SIG-M5 (cell line): ENCODE measurements around the gene PGM3.
"Not testable (repeated sequence)": the region's sequence is repeated elsewhere in the genome, so short reads cannot be mapped to it uniquely, and the experiment has no call there.

Experiments
- DNase-seq: peaks from one replicate; lab custom pipeline; 2025; lab: John Stamatoyannopoulos, UW

PGM3 gene

GRCh38 chr6:83192871-83193746 lies at the start of gene PGM3, which contains the start of gene RWDD2A:
PGM3 (minus strand) TSS chr6:83193265; CDS start chr6:83191012, 2,253 bp downstream.
RWDD2A (plus strand) TSS chr6:83193357; CDS start chr6:83194452, 1,095 bp downstream.
- peak; percentile 37 for DNase-seq

- DNase-seq: no peak
These were observed 38.1 kb upstream of the PGM3 start for GRCh38 chr6:83231146-83231545.

- no peak for DNase-seq
These were observed 33.5 kb upstream of the PGM3 start for GRCh38 chr6:83226517-83226916.

GRCh38 chr6:83221889-83222479 lies 28.9 kb upstream of the PGM3 start:
- DNase-seq: no peak

- no peak for DNase-seq
These were observed 28.2 kb upstream of the PGM3 start for GRCh38 chr6:83221276-83221675.

- no peak for DNase-seq
These were observed 27.1 kb upstream of the PGM3 start for GRCh38 chr6:83220121-83220520.

GRCh38 chr6:83218646-83219045 lies 25.6 kb upstream of the PGM3 start:
- no peak for DNase-seq

GRCh38 chr6:83216806-83217205 lies 23.7 kb upstream of the PGM3 start:
- DNase-seq: no peak

- DNase-seq: no peak
These were observed 22.3 kb upstream of the PGM3 start for GRCh38 chr6:83215131-83216047.

GRCh38 chr6:83202031-83202430 lies 9.0 kb upstream of the PGM3 start:
- DNase-seq: no peak

- DNase-seq: no peak
These were observed 6.8 kb upstream of the PGM3 start for GRCh38 chr6:83199863-83200225.

GRCh38 chr6:83199173-83199862 lies 6.3 kb upstream of the PGM3 start:
- DNase-seq: no peak

GRCh38 chr6:83198486-83199172 lies 5.6 kb upstream of the PGM3 start:
- DNase-seq: no peak

GRCh38 chr6:83193747-83194566 lies 892 bp upstream of the PGM3 start:
- no peak for DNase-seq

- DNase-seq: no peak
These were observed 609 bp downstream of the PGM3 start for GRCh38 chr6:83192456-83192855.

- not testable (repeated sequence) for DNase-seq
These were observed 1.1 kb downstream of the PGM3 start for GRCh38 chr6:83191974-83192373.

GRCh38 chr6:83190626-83191025 lies 2.4 kb downstream of the PGM3 start:
- DNase-seq: no peak

GRCh38 chr6:83188501-83188900 lies 4.6 kb downstream of the PGM3 start:
- no peak for DNase-seq

GRCh38 chr6:83185096-83185495 lies 8.0 kb downstream of the PGM3 start:
- no peak for DNase-seq

- no peak for DNase-seq
These were observed 9.8 kb downstream of the PGM3 start for GRCh38 chr6:83183082-83183828.
